Measurements from ENCODE around the gene GABRR1.

Gene GABRR1

GRCh38 chr6:89215391-89215790 is 1.8 kb downstream of the GABRR1 start:
- DNase-seq (ENCODE audit: low spot score): no peak

- no peak for DNase-seq (ENCODE audit: low spot score)
These were observed 3.0 kb downstream of the GABRR1 start for GRCh38 chr6:89214197-89214596.

GRCh38 chr6:89212472-89212871 is 4.7 kb downstream of the GABRR1 start:
- no peak for DNase-seq (ENCODE audit: low spot score)

GRCh38 chr6:89209457-89209856 is 7.7 kb downstream of the GABRR1 start:
- DNase-seq (ENCODE audit: low spot score): no peak

- DNase-seq (ENCODE audit: low spot score): no peak
These were observed 8.6 kb downstream of the GABRR1 start for GRCh38 chr6:89208551-89208950.

- DNase-seq (ENCODE audit: low spot score): no peak
These were observed 11.3 kb downstream of the GABRR1 start for GRCh38 chr6:89205819-89206218.

GRCh38 chr6:89204096-89204495 is 13.1 kb downstream of the GABRR1 start:
- DNase-seq (ENCODE audit: low spot score): no peak

GRCh38 chr6:89200706-89201215 is 16.4 kb downstream of the GABRR1 start:
- DNase-seq (ENCODE audit: low spot score): no peak

GRCh38 chr6:89199579-89199978 is 17.6 kb downstream of the GABRR1 start:
- no peak for DNase-seq (ENCODE audit: low spot score)

- no peak for DNase-seq (ENCODE audit: low spot score)
These were observed 18.9 kb downstream of the GABRR1 start for GRCh38 chr6:89198235-89198634.

GRCh38 chr6:89197141-89197540 is 20.0 kb downstream of the GABRR1 start:
- no peak for DNase-seq (ENCODE audit: low spot score)

- no peak for DNase-seq (ENCODE audit: low spot score)
These were observed 22.6 kb downstream of the GABRR1 start for GRCh38 chr6:89194559-89194958.

- no peak for DNase-seq (ENCODE audit: low spot score)
These were observed 26.4 kb downstream of the GABRR1 start for GRCh38 chr6:89190741-89191140.

GRCh38 chr6:89187504-89187903 is 29.7 kb downstream of the GABRR1 start:
- no peak for DNase-seq (ENCODE audit: low spot score)

GRCh38 chr6:89186762-89187161 is 30.4 kb downstream of the GABRR1 start:
- DNase-seq (ENCODE audit: low spot score): no peak

- no peak for DNase-seq (ENCODE audit: low spot score)
These were observed 32.8 kb downstream of the GABRR1 start for GRCh38 chr6:89184344-89184743.

- DNase-seq (ENCODE audit: low spot score): no peak
These were observed 33.9 kb downstream of the GABRR1 start for GRCh38 chr6:89183294-89183693.

- DNase-seq (ENCODE audit: low spot score): no peak
These were observed 36.2 kb downstream of the GABRR1 start for GRCh38 chr6:89180971-89181370.

- DNase-seq (ENCODE audit: low spot score): no peak
These were observed 37.0 kb downstream of the GABRR1 start for GRCh38 chr6:89180112-89180511.

- DNase-seq (ENCODE audit: low spot score): no peak
These were observed 43.5 kb downstream of the GABRR1 start for GRCh38 chr6:89173634-89174033.

GRCh38 chr6:89172131-89172530 is 45.0 kb downstream of the GABRR1 start:
- no peak for DNase-seq (ENCODE audit: low spot score)

- DNase-seq (ENCODE audit: low spot score): no peak
These were observed 55.1 kb downstream of the GABRR1 start for GRCh38 chr6:89162047-89162371.

GRCh38 chr6:89161326-89162046 is 55.7 kb downstream of the GABRR1 start:
- no peak for DNase-seq (ENCODE audit: low spot score)

- DNase-seq (ENCODE audit: low spot score): no peak
These were observed 56.6 kb downstream of the GABRR1 start for GRCh38 chr6:89160331-89161092.

Measured in LoVo (cell line).